HUDEP-2 (cell line): ENCODE results near the gene CCND2.
A peak's percentile ranks its signal among the peaks of the same experiment; 100 is the strongest.

Experiments used
- DNase-seq, 76 experiments: peaks; one replicate each; lab custom pipeline; 2025; ENCODE audit not compliant: unreplicated experiment in 76 of 76; lab: John Stamatoyannopoulos, UW

CCND2 gene

GRCh38 chr12:4256043-4256826, 17.3 kb upstream of the CCND2 start:
- DNase-seq: no peak

GRCh38 chr12:4257442-4257841, 16.1 kb upstream of the CCND2 start:
- DNase-seq: no peak

GRCh38 chr12:4259099-4259498, 14.5 kb upstream of the CCND2 start:
- DNase-seq: no peak

- no peak for DNase-seq
Measured at GRCh38 chr12:4261655-4262054, 11.9 kb upstream of the CCND2 start.

GRCh38 chr12:4265280-4265679, 8.3 kb upstream of the CCND2 start:
- DNase-seq: no peak

- DNase-seq: no peak
Measured at GRCh38 chr12:4266990-4267389, 6.6 kb upstream of the CCND2 start.

GRCh38 chr12:4267704-4268328, 5.7 kb upstream of the CCND2 start:
- no peak for DNase-seq

- DNase-seq: peak in 5 of 76 experiments; percentile 1 to 23 (median 8)
Measured at GRCh38 chr12:4268329-4269181, 5.0 kb upstream of the CCND2 start.

GRCh38 chr12:4269279-4269991, 4.1 kb upstream of the CCND2 start:
- peak in 63 of 76 experiments; percentile 13 to 81 (median 55) for DNase-seq

- DNase-seq: peak in 28 of 76 experiments; percentile 5 to 63 (median 34)
Measured at GRCh38 chr12:4270016-4270830, 3.3 kb upstream of the CCND2 start.

GRCh38 chr12:4270831-4271716, 2.5 kb upstream of the CCND2 start:
- peak in 33 of 76 experiments; percentile 6 to 65 (median 40) for DNase-seq

GRCh38 chr12:4271717-4272423, 1.7 kb upstream of the CCND2 start:
- DNase-seq: peak in 75 of 76 experiments; percentile 59 to 95 (median 88)

- DNase-seq: peak in 69 of 76 experiments; percentile 21 to 92 (median 76)
Measured at GRCh38 chr12:4272424-4273272, 914 bp upstream of the CCND2 start.

GRCh38 chr12:4273273-4273651, 300 bp upstream of the CCND2 start:
- no peak for DNase-seq

GRCh38 chr12:4274396-4275015, 944 bp downstream of the CCND2 start:
- peak in 5 of 76 experiments; percentile 4 to 27 (median 9) for DNase-seq

- peak in 2 of 76 experiments; percentile 2 to 8 for DNase-seq
Measured at GRCh38 chr12:4275016-4275869, 1.7 kb downstream of the CCND2 start.
